Left forelimb (tissue), 1 donor: ENCODE results near the gene NCOA5.

Experiments used
- DNase-seq: peaks from one replicate; pipeline ENCODE4 v3.0.0-alpha.2; 2018; ENCODE audit warnings: low spot score

Gene NCOA5

GRCh38 chr20:46089417-46090388, at the start of gene NCOA5:
NCOA5 (minus strand) TSS chr20:46089962; CDS start chr20:46079424, 10,538 bp downstream.
- peak; percentile 97 for DNase-seq

GRCh38 chr20:46139266-46139889, 49.6 kb upstream of the NCOA5 start:
- no peak for DNase-seq

- no peak for DNase-seq
Measured at GRCh38 chr20:46137816-46138215, 48.1 kb upstream of the NCOA5 start.

GRCh38 chr20:46135856-46136633, 46.3 kb upstream of the NCOA5 start:
- no peak for DNase-seq

GRCh38 chr20:46134716-46135115, 45.0 kb upstream of the NCOA5 start:
- DNase-seq: no peak

- DNase-seq: no peak
Measured at GRCh38 chr20:46133886-46134654, 44.3 kb upstream of the NCOA5 start.

GRCh38 chr20:46132705-46133120, 43.0 kb upstream of the NCOA5 start:
- peak; percentile 77 for DNase-seq

- DNase-seq: no peak
Measured at GRCh38 chr20:46131396-46131795, 41.6 kb upstream of the NCOA5 start.

GRCh38 chr20:46130534-46130933, 40.8 kb upstream of the NCOA5 start:
- no peak for DNase-seq

- no peak for DNase-seq
Measured at GRCh38 chr20:46129955-46130481, 40.3 kb upstream of the NCOA5 start.

- no peak for DNase-seq
Measured at GRCh38 chr20:46128310-46129151, 38.8 kb upstream of the NCOA5 start.

GRCh38 chr20:46127396-46128010, 37.7 kb upstream of the NCOA5 start:
- peak; percentile 9 for DNase-seq

- no peak for DNase-seq
Measured at GRCh38 chr20:46126440-46127056, 36.8 kb upstream of the NCOA5 start.

GRCh38 chr20:46123482-46124245, 33.9 kb upstream of the NCOA5 start:
- DNase-seq: peak; percentile 37

- DNase-seq: peak; percentile 52
Measured at GRCh38 chr20:46122516-46123481, 33.0 kb upstream of the NCOA5 start.

GRCh38 chr20:46122071-46122470, 32.3 kb upstream of the NCOA5 start:
- DNase-seq: peak; percentile 49

- peak; percentile 12 for DNase-seq
Measured at GRCh38 chr20:46121184-46121930, 31.6 kb upstream of the NCOA5 start.
